ENCODE measurements around the gene QPCT.
"Not testable (repeated sequence)": the region's sequence is repeated elsewhere in the genome, so short reads cannot be mapped to it uniquely, and the experiment has no call there.

QPCT gene

GRCh38 chr2:37361994-37362698 lies 17.7 kb downstream of the QPCT start:
- no peak for DNase-seq

- no peak for DNase-seq
Observed at GRCh38 chr2:37364351-37364750, 19.9 kb downstream of the QPCT start.

- DNase-seq, result no peak
Observed at GRCh38 chr2:37365669-37366068, 21.2 kb downstream of the QPCT start.

- DNase-seq, result no peak
Observed at GRCh38 chr2:37366773-37367172, 22.3 kb downstream of the QPCT start.

- no peak for DNase-seq
Observed at GRCh38 chr2:37367310-37367709, 22.9 kb downstream of the QPCT start.

- no peak for DNase-seq
Observed at GRCh38 chr2:37367984-37368383, 23.6 kb downstream of the QPCT start.

GRCh38 chr2:37370666-37371065 lies 26.2 kb downstream of the QPCT start:
- no peak for DNase-seq

GRCh38 chr2:37372000-37372399 lies 27.6 kb downstream of the QPCT start:
- no peak for DNase-seq

GRCh38 chr2:37375741-37376288 lies 31.4 kb downstream of the QPCT start:
- DNase-seq, result no peak

- DNase-seq, result no peak
Observed at GRCh38 chr2:37376421-37377186, 32.2 kb downstream of the QPCT start.

GRCh38 chr2:37377187-37377532 lies 32.7 kb downstream of the QPCT start:
- no peak for DNase-seq

GRCh38 chr2:37378411-37378810 lies 34.0 kb downstream of the QPCT start:
- DNase-seq, result no peak

GRCh38 chr2:37379881-37380296 lies 35.5 kb downstream of the QPCT start:
- DNase-seq, result no peak

- DNase-seq, result not testable (repeated sequence)
Observed at GRCh38 chr2:37380787-37381186, 36.4 kb downstream of the QPCT start.

- not testable (repeated sequence) for DNase-seq
Observed at GRCh38 chr2:37384261-37384660, 39.8 kb downstream of the QPCT start.

- DNase-seq, result no peak
Observed at GRCh38 chr2:37387148-37387835, 42.9 kb downstream of the QPCT start.

- no peak for DNase-seq
Observed at GRCh38 chr2:37388074-37388473, 43.6 kb downstream of the QPCT start.

GRCh38 chr2:37389395-37389794 lies 45.0 kb downstream of the QPCT start:
- no peak for DNase-seq

- DNase-seq, result no peak
Observed at GRCh38 chr2:37389989-37390765, 45.7 kb downstream of the QPCT start.

- no peak for DNase-seq
Observed at GRCh38 chr2:37390777-37391176, 46.3 kb downstream of the QPCT start.

- no peak for DNase-seq
Observed at GRCh38 chr2:37391711-37392110, 47.3 kb downstream of the QPCT start.

GRCh38 chr2:37392428-37392827 lies 48.0 kb downstream of the QPCT start:
- no peak for DNase-seq

GRCh38 chr2:37394263-37394662 lies 49.8 kb downstream of the QPCT start:
- DNase-seq, result no peak
